Central memory CD4-positive, alpha-beta T cell (primary cell): ENCODE data around the gene CTNNA1.

Experiments
- DNase-seq: peaks from one replicate; pipeline ENCODE4 v3.0.0; 2022

Gene CTNNA1

GRCh38 chr5:138951986-138952735 lies 198.9 kb downstream of the CTNNA1 start:
- no peak for DNase-seq

- no peak for DNase-seq
Observed at GRCh38 chr5:138952962-138953361, 199.7 kb downstream of the CTNNA1 start.

GRCh38 chr5:138953387-138954256 lies 200.4 kb downstream of the CTNNA1 start:
- DNase-seq, result peak; percentile 5

- DNase-seq, result no peak
Observed at GRCh38 chr5:138954257-138955012, 201.2 kb downstream of the CTNNA1 start.

- no peak for DNase-seq
Observed at GRCh38 chr5:138955013-138955660, 201.9 kb downstream of the CTNNA1 start.

GRCh38 chr5:138955671-138956295 lies 202.6 kb downstream of the CTNNA1 start:
- no peak for DNase-seq

- no peak for DNase-seq
Observed at GRCh38 chr5:138956801-138957200, 203.6 kb downstream of the CTNNA1 start.

- no peak for DNase-seq
Observed at GRCh38 chr5:138960145-138960692, 207.0 kb downstream of the CTNNA1 start.

GRCh38 chr5:138961221-138961620 lies 208.0 kb downstream of the CTNNA1 start:
- no peak for DNase-seq

GRCh38 chr5:138961729-138962128 lies 208.5 kb downstream of the CTNNA1 start:
- no peak for DNase-seq

- DNase-seq, result no peak
Observed at GRCh38 chr5:138962614-138963370, 209.6 kb downstream of the CTNNA1 start.

GRCh38 chr5:138963763-138964371 lies 210.6 kb downstream of the CTNNA1 start:
- no peak for DNase-seq

GRCh38 chr5:138964647-138965201 lies 211.5 kb downstream of the CTNNA1 start:
- no peak for DNase-seq

GRCh38 chr5:138965626-138966025 lies 212.4 kb downstream of the CTNNA1 start:
- no peak for DNase-seq

GRCh38 chr5:138966236-138966985 lies 213.2 kb downstream of the CTNNA1 start:
- DNase-seq, result no peak

GRCh38 chr5:138967791-138968448 lies 214.7 kb downstream of the CTNNA1 start:
- DNase-seq, result no peak

- no peak for DNase-seq
Observed at GRCh38 chr5:138968601-138969000, 215.4 kb downstream of the CTNNA1 start.

- DNase-seq, result no peak
Observed at GRCh38 chr5:138969323-138970002, 216.2 kb downstream of the CTNNA1 start.
